Endothelial cell of umbilical vein (primary cell): Measurements from ENCODE around the gene ZDHHC14. TPM values are rescaled to one million over a fixed set of nuclear protein-coding genes. Genes with fewer than 3 reads are reported as not detected.

Source experiments
- BruUV-seq: library from RNA; stranded (reverse); fragments of 400-500 nt; replicated peaks from 2 replicates; lab custom pipeline; 2021; lab: Mats Ljungman, UMichigan
- CTCF ChIA-PET: fragments of 300-600, 350-600 bp; sonication (Branson Sonifier 250); formaldehyde crosslinking; loops from one replicate; lab custom pipeline; 2021; ENCODE audit warnings: antibody characterized with exemption, inconsistent platforms; lab: Charles Lee
- POLR2A ChIA-PET: fragments of 300-600, 350-600 bp; sonication (Branson Sonifier 250); formaldehyde crosslinking; loops from one replicate; lab custom pipeline; 2021; ENCODE audit warnings: antibody characterized with exemption, inconsistent platforms; lab: Charles Lee
- DNase-seq: peaks from one replicate; pipeline ENCODE4 v3.0.0-alpha.2; 2011; ENCODE audit warnings: low read depth, low spot score
- FAIRE-seq: peaks from 2 replicates; lab custom pipeline; 2011; peaks lifted over from hg19 to GRCh38; lab: Jason Lieb, UNC
- H2AFZ ChIP-seq: 2 replicates; pipeline ENCODE4 v1.6.0; 2012; ENCODE audit warnings: low read depth, low read length, control low read depth, inconsistent platforms
- H3K27ac ChIP-seq: 2 replicates; pipeline ENCODE4 v1.5.1; 2011; ENCODE audit warnings: low read depth, mild to moderate bottlenecking, control low read depth, low read length, moderate library complexity; ENCODE audit not compliant: insufficient read depth
- H3K27me3 ChIP-seq, 2 experiments: 2 replicates each; pipeline versions ENCODE4 v1.6.0 to v1.6.1; 2011; ENCODE audit warnings: low read length in 2 of 2, mixed read lengths in 1 of 2; ENCODE audit not compliant: control insufficient read depth in 2 of 2, insufficient read depth in 2 of 2
- H3K36me3 ChIP-seq, 2 experiments: 2 replicates in 1 of 2; 3 replicates in 1 of 2; pipeline ENCODE4 v1.5.1; 2011; ENCODE audit warnings: low read length in 2 of 2, mild to moderate bottlenecking in 1 of 2, moderate library complexity in 1 of 2; ENCODE audit not compliant: control insufficient read depth in 2 of 2, insufficient read depth in 2 of 2; ENCODE audit errors: extremely low read depth in 1 of 2
- H3K4me1 ChIP-seq: 3 replicates; pipeline ENCODE4 v1.5.1; 2011; ENCODE audit warnings: mild to moderate bottlenecking, low read length; ENCODE audit not compliant: control insufficient read depth, insufficient read depth; ENCODE audit errors: extremely low read depth
- H3K4me2 ChIP-seq: 2 replicates; pipeline ENCODE4 v1.6.1; 2011; ENCODE audit warnings: low read length, control low read depth, mixed read lengths; ENCODE audit not compliant: insufficient read depth
- H3K4me3 ChIP-seq, 3 experiments: fragments of 200-600 bp in 1 of 3; sonication (generic), shearing (Covaris generic) in 1 of 3; replicated peaks in 1 of 3; 2 replicates each; pipeline ENCODE4 v1.5.1; 2011 to 2016; ENCODE audit warnings: control low read depth in 3 of 3, low read length in 3 of 3, mild to moderate bottlenecking in 2 of 3, inconsistent platforms in 1 of 3, low read depth in 1 of 3, moderate library complexity in 1 of 3; ENCODE audit not compliant: insufficient read depth in 1 of 3
- H3K79me2 ChIP-seq: 2 replicates; pipeline ENCODE4 v1.6.0; 2012; ENCODE audit warnings: low read length, inconsistent platforms; ENCODE audit not compliant: control insufficient read depth, insufficient read depth
- H3K9ac ChIP-seq: replicated peaks from 2 replicates; pipeline ENCODE3; 2011; ENCODE audit warnings: low read length, control low read depth; ENCODE audit not compliant: insufficient read depth; ENCODE audit errors: extremely low read depth
- H3K9me1 ChIP-seq: replicated peaks from 3 replicates; pipeline ENCODE4 v1.6.0; 2011; ENCODE audit warnings: mild to moderate bottlenecking, low read length; ENCODE audit not compliant: control insufficient read depth, insufficient read depth; ENCODE audit errors: extremely low read depth
- H3K9me3 ChIP-seq: replicated peaks from 2 replicates; pipeline ENCODE4 v1.5.1; 2012; ENCODE audit warnings: low read length, inconsistent platforms; ENCODE audit not compliant: control insufficient read depth, insufficient read depth
- H4K20me1 ChIP-seq: replicated peaks from 2 replicates; pipeline ENCODE3; 2011; ENCODE audit warnings: mild to moderate bottlenecking, low read length; ENCODE audit not compliant: control insufficient read depth, insufficient read depth; ENCODE audit errors: extremely low read depth
- CTCF ChIP-seq, 2 donors: IDR thresholded peaks; 1 replicate in 1 of 2; 2 replicates in 1 of 2; pipeline ENCODE4 v1.5.1; 2011; ENCODE audit warnings: low read length in 2 of 2, mild to moderate bottlenecking in 2 of 2, moderate library complexity in 2 of 2, control low read depth in 1 of 2, inconsistent platforms in 1 of 2, low read depth in 1 of 2; ENCODE audit not compliant: insufficient read depth in 1 of 2; ENCODE audit errors: extremely low read depth in 1 of 2
- EZH2 ChIP-seq: IDR thresholded peaks from 2 replicates; pipeline ENCODE4 v1.6.1; 2012; ENCODE audit warnings: borderline replicate concordance, low read depth, mild to moderate bottlenecking, moderate library complexity, low read length, inconsistent platforms; ENCODE audit not compliant: severe bottlenecking
- FOS ChIP-seq: IDR thresholded peaks from 2 replicates; pipeline ENCODE4 v1.6.1; 2011; ENCODE audit warnings: mild to moderate bottlenecking, low read length, moderate library complexity, borderline replicate concordance; ENCODE audit not compliant: insufficient read depth
- GATA2 ChIP-seq: IDR thresholded peaks from 2 replicates; pipeline ENCODE4 v1.7.0; 2011; ENCODE audit warnings: low read depth, mild to moderate bottlenecking, moderate library complexity, mixed read lengths, low read length; ENCODE audit not compliant: insufficient read length, insufficient read depth
- JUN ChIP-seq: IDR thresholded peaks from 2 replicates; pipeline ENCODE4 v1.6.1; 2011; ENCODE audit warnings: borderline replicate concordance, low read depth; ENCODE audit not compliant: insufficient read length, insufficient read depth
- MAX ChIP-seq: IDR thresholded peaks from 2 replicates; pipeline ENCODE4 v1.6.1; 2011; ENCODE audit not compliant: insufficient read depth, insufficient read length
- MYC ChIP-seq: IDR thresholded peaks from one replicate; pipeline ENCODE4 v1.6.1; 2011; ENCODE audit warnings: mild to moderate bottlenecking, low read depth, low read length
- POLR2A ChIP-seq: IDR thresholded peaks from 2 replicates; pipeline ENCODE4 v1.6.1; 2012; ENCODE audit warnings: low read depth, mild to moderate bottlenecking, control low read depth, low read length
- POLR2AphosphoS5 ChIP-seq: IDR thresholded peaks from 2 replicates; pipeline ENCODE4 v1.6.1; 2012; ENCODE audit warnings: low read depth, mild to moderate bottlenecking, control low read depth, low read length, moderate library complexity; ENCODE audit not compliant: insufficient read depth
- dilution Hi-C: fragments of 300-500 bp; cut with MboI; formaldehyde crosslinking; loops from one replicate; pipeline ENCODE4 v1.15.0; 2019; ENCODE audit warnings: low sequenced_read_pairs; ENCODE audit not compliant: extremely low pct_ligation_motif_present
- intact Hi-C: fragments of 100-400 bp; cut with micrococcal nuclease; formaldehyde crosslinking; loops from one replicate; pipeline ENCODE4 v1.10.0; 2022
- polyA plus RNA-seq, 4 experiments: library from polyadenylated mRNA; depleted of rRNA in 3 of 4; stranded (reverse) in 3 of 4; unstranded in 1 of 4; fragments of >200 nt; gene quantifications; 2 replicates each; pipeline versions ENCODE4 v1.2.1 to v1.2.3, GENCODE V29; 2011 to 2012; ENCODE audit warnings: missing spikeins in 1 of 4
- total RNA-seq: library from RNA; stranded (reverse); gene quantifications from 2 replicates; pipeline ENCODE4 v1.2.3, GENCODE V29; 2021

The ZDHHC14 gene
- total and polyA plus RNA-seq, 2 donors (not counting 3 experiments of a cell fraction or from before 2014, with no cell fraction given): 23.0 to 25.6 TPM

GRCh38 chr6:157709555-157709954, 328.6 kb downstream of the ZDHHC14 start:
- POLR2A ChIA-PET: no interaction called here

More at GRCh38 chr6:157709555-157709954, 328.6 kb downstream of the ZDHHC14 start:
- H3K36me3 ChIP-seq: no peaks in the 10 kb centered on the region
- H3K4me2 ChIP-seq: no peak overlapping the region
- H4K20me1 ChIP-seq: no peaks in the 10 kb centered on the region
- H3K79me2 ChIP-seq: no peaks in the 10 kb centered on the region
- DNase-seq: no peak
- H3K27me3 ChIP-seq: peaks cover 0 to 2% of the 10 kb centered on the region in 2 experiments
- no peak for FAIRE-seq
- H3K9me1 ChIP-seq: no peaks in the 10 kb centered on the region
- H3K4me3 ChIP-seq: no peak overlapping the region
- H3K27ac ChIP-seq: no peak overlapping the region
- TF ChIP-seq JUN (no peak), GATA2 (no peak), POLR2A (no peak), POLR2AphosphoS5 (no peak), MYC (no peak), EZH2 (no peak), CTCF (IDR thresholded peaks at IDR 0.05; ENCODE audit: extremely low read depth in 1 of 2, insufficient read depth in 1 of 2, low read depth in 1 of 2, low read length in 2 of 2) (no peak), MAX (no peak), FOS (no peak)
- no peak overlapping the region for H2AFZ ChIP-seq
- H3K9ac ChIP-seq: no peak overlapping the region
- H3K9me3 ChIP-seq: no peaks in the 10 kb centered on the region
- CTCF ChIA-PET: interaction anchor here (0.6 kb wide), 1 partner anchor 27 kb away, joined by 3 read pairs; no protein-coding TSS in a partner anchor
- dilution Hi-C loops: no loop called here
- intact Hi-C loops: no loop called here
- no TSS peak for BruUV-seq
- no peaks in the 10 kb centered on the region for H3K4me1 ChIP-seq
